Loucy (cell line): ENCODE results near the gene IRF2.

Experiments
- H2AFZ ChIP-seq: fragments of 200-600 bp; sonication (generic); 2 replicates; pipeline ENCODE4 v1.6.0; 2016; ENCODE audit warnings: antibody characterized with exemption, mild to moderate bottlenecking, low read length, moderate library complexity
- H3F3A ChIP-seq: fragments of 200-600 bp; 2 replicates; pipeline ENCODE4 v1.6.0; 2016; ENCODE audit warnings: antibody characterized with exemption, low read depth, mild to moderate bottlenecking
- H3K27me3 ChIP-seq: fragments of 200-600 bp; sonication (generic); 2 replicates; pipeline ENCODE4 v1.6.1; 2014; ENCODE audit warnings: low read length, mild to moderate bottlenecking; ENCODE audit not compliant: insufficient read depth, poor library complexity, severe bottlenecking
- H3K36me3 ChIP-seq: fragments of 200-600 bp; sonication (generic); 2 replicates; pipeline ENCODE4 v1.6.1; 2016; ENCODE audit warnings: low read length; ENCODE audit not compliant: insufficient read depth
- H3K4me1 ChIP-seq: fragments of 200-600 bp; sonication (generic); 2 replicates; pipeline ENCODE4 v1.5.1; 2014; ENCODE audit warnings: low read length, mild to moderate bottlenecking; ENCODE audit not compliant: insufficient read depth, poor library complexity, severe bottlenecking
- H3K4me2 ChIP-seq: fragments of 200-600 bp; sonication (generic); 2 replicates; pipeline ENCODE4 v1.6.0; 2014; ENCODE audit warnings: antibody characterized with exemption, low read length, low read depth, mild to moderate bottlenecking; ENCODE audit not compliant: poor library complexity, severe bottlenecking
- H3K4me3 ChIP-seq: fragments of 200-600 bp; sonication (generic); 2 replicates; pipeline ENCODE4 v1.5.1; 2014; ENCODE audit warnings: low read length, mild to moderate bottlenecking, mixed read lengths; ENCODE audit not compliant: poor library complexity, severe bottlenecking
- H3K79me2 ChIP-seq: fragments of 200-600 bp; sonication (generic); 2 replicates; pipeline ENCODE4 v1.6.1; 2014; ENCODE audit warnings: low read length; ENCODE audit not compliant: insufficient read depth
- H3K9ac ChIP-seq: fragments of 200-600 bp; sonication (generic); 2 replicates; pipeline ENCODE4 v1.6.0; 2014; ENCODE audit warnings: mild to moderate bottlenecking, low read depth, low read length, moderate library complexity; ENCODE audit not compliant: poor library complexity, severe bottlenecking
- H3K9me2 ChIP-seq: fragments of 200-600 bp; sonication (generic); replicated peaks from 2 replicates; pipeline ENCODE4 v1.6.1; 2016; ENCODE audit warnings: low read depth, low read length, mixed read lengths
- H3K9me3 ChIP-seq: fragments of 200-600 bp; sonication (generic); 2 replicates; pipeline ENCODE4 v1.6.1; 2014; ENCODE audit warnings: mild to moderate bottlenecking, antibody characterized with exemption, low read length, low read depth; ENCODE audit not compliant: insufficient read depth
- H4K20me1 ChIP-seq: fragments of 200-600 bp; sonication (generic); 2 replicates; pipeline ENCODE4 v1.6.0; 2014; ENCODE audit warnings: antibody characterized with exemption, low read length, mild to moderate bottlenecking; ENCODE audit not compliant: insufficient read depth, poor library complexity, severe bottlenecking
- EZH2phosphoT487 ChIP-seq: fragments of 200-600 bp; IDR thresholded peaks from 2 replicates; pipeline ENCODE4 v1.6.1; 2018; ENCODE audit warnings: antibody characterized with exemption, mild to moderate bottlenecking, moderate library complexity, borderline replicate concordance
- TF ChIP-seq, protein P1 (sequence below): fragments of 200-600 bp; sonication (generic); conservative IDR thresholded peaks from 2 replicates; pipeline ENCODE4 v1.5.1; 2014; ENCODE audit warnings: mild to moderate bottlenecking, antibody characterized with exemption, low read length

The IRF2 gene

DNA sequence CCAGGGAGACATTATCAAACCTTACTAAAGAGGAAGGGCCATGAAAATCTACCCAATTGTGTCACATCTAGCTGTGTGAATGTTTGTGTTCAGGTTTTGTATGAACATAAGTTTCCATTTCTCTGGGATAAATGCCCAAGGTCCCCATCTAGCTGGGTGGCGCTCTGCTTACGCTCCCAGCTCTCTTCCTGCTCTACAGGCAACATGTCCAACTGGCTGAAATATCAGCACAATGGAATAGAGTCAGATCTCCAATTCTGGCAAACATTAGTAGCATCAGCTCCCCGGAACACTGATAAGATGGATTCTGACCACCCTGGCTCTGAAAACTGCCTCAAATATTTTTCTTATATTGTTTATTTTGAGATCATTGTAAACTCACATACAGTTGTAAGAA lies 74.8 kb downstream of the IRF2 start:
- Histone ChIP-seq H3K36me3 (peaks cover 45% of the 10 kb centered on the region; the same call in 1 of the 2 replicates), H4K20me1 (no peaks in the 10 kb centered on the region), H2AFZ (no peak overlapping the region), H3F3A (no peaks in the 10 kb centered on the region), H3K4me2 (no peak overlapping the region), H3K9me2 (no peaks in the 10 kb centered on the region), H3K4me3 (no peak overlapping the region), H3K9me3 (no peaks in the 10 kb centered on the region), H3K79me2 (no peaks in the 10 kb centered on the region), H3K4me1 (peaks cover 9% of the 10 kb centered on the region), H3K27me3 (no peaks in the 10 kb centered on the region), H3K9ac (no peak overlapping the region)
- TF ChIP-seq, protein P1, sequence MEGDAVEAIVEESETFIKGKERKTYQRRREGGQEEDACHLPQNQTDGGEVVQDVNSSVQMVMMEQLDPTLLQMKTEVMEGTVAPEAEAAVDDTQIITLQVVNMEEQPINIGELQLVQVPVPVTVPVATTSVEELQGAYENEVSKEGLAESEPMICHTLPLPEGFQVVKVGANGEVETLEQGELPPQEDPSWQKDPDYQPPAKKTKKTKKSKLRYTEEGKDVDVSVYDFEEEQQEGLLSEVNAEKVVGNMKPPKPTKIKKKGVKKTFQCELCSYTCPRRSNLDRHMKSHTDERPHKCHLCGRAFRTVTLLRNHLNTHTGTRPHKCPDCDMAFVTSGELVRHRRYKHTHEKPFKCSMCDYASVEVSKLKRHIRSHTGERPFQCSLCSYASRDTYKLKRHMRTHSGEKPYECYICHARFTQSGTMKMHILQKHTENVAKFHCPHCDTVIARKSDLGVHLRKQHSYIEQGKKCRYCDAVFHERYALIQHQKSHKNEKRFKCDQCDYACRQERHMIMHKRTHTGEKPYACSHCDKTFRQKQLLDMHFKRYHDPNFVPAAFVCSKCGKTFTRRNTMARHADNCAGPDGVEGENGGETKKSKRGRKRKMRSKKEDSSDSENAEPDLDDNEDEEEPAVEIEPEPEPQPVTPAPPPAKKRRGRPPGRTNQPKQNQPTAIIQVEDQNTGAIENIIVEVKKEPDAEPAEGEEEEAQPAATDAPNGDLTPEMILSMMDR, result no peak
- no peak for TF ChIP-seq EZH2phosphoT487

DNA sequence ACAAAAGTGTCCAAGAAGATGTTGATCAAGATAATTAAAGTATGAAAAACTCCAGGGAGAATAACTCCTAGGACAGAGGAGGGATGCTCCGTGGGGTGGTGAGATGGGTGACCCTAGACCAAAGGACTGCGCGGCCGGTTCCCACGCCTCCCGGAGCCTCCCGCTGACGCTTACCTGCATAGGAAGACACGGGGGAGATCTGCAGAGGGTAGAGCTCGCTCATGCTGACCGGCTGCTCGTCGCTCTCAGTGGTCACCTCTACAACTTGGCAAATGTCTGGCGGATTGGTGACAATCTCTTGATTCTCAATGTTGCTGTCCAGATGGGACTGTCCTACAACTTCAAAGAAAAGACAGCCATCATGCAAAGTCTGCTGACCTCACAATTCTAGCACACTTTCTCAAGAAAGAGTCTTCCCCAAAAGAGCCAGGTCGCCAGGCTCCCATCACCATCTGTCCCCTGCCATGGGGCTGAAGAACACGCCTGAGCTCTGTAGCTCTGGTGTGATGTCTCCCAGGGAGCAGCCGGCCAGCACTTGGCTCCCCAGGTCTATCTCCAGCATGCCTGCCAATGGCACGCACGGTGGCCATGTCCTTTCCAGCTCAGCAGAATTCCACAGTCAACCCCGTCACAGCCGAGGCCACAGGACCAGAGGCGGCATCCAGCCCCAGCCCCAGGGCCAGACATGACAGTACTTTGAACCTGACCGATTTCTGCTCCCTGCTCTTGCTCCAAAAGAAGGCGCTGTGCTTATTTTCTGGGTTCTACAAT lies 75.4 kb downstream of the IRF2 start:
- H3K79me2 ChIP-seq, result no peaks in the 10 kb centered on the region

DNA sequence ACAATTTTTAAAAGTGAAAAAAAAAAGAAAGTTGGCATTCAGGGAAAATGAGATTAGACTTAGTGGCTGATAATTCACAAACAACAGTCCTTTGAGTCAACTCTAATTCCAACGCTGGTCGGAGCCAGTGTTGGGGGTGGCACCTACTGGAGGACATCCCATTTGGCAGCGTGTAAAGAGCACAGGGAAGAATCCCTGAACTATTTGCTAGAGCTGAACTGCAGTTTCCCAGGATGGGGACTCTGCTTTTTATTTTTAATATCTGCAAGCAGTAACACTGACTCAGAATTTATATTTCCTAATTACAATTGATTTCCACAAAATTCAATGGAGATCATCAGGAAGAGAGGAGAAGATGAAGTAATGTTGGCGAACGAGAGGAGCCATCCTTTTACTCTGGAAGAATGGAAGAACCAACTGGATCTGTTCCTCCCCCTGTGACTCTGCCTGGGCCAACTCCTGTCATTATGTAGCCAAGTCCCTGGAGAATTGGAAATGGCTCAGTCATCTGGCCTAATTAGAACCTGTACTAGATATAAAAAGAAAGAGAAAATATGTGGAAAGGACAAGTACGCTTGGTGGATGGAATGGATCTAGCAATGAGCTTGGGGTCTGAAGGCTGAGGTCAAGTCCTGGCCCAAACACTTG lies 76.7 kb downstream of the IRF2 start:
- Histone ChIP-seq H3K9me2 (no peaks in the 10 kb centered on the region), H3K4me3 (no peak overlapping the region), H3F3A (no peaks in the 10 kb centered on the region), H3K27me3 (no peaks in the 10 kb centered on the region), H3K4me2 (no peak overlapping the region), H3K9ac (no peak overlapping the region), H3K36me3 (peaks cover 57% of the 10 kb centered on the region; the same call in 1 of the 2 replicates), H4K20me1 (no peaks in the 10 kb centered on the region), H3K9me3 (no peaks in the 10 kb centered on the region), H3K79me2 (no peaks in the 10 kb centered on the region), H2AFZ (no peak overlapping the region), H3K4me1 (peaks cover 13% of the 10 kb centered on the region)
- TF ChIP-seq, protein P1, result no peak
- TF ChIP-seq EZH2phosphoT487, result no peak

More for the DNA sequence above, 75.4 kb downstream of the IRF2 start:
- no peaks in the 10 kb centered on the region for H3K27me3 ChIP-seq
- no peaks in the 10 kb centered on the region for H3K9me2 ChIP-seq
- no peak overlapping the region for H3K9ac ChIP-seq
- H3K9me3 ChIP-seq, result no peaks in the 10 kb centered on the region
- no peak overlapping the region for H3K4me3 ChIP-seq
- no peaks in the 10 kb centered on the region for H4K20me1 ChIP-seq
- peaks cover 13% of the 10 kb centered on the region for H3K4me1 ChIP-seq
- no peaks in the 10 kb centered on the region for H3F3A ChIP-seq
- no peak overlapping the region for H2AFZ ChIP-seq
- peaks cover 51% of the 10 kb centered on the region; the same call in 1 of the 2 replicates for H3K36me3 ChIP-seq
- no peak overlapping the region for H3K4me2 ChIP-seq
- TF ChIP-seq, protein P1, result no peak
- no peak for TF ChIP-seq EZH2phosphoT487
